ENCODE data around the gene KCNJ6.

Gene KCNJ6

DNA sequence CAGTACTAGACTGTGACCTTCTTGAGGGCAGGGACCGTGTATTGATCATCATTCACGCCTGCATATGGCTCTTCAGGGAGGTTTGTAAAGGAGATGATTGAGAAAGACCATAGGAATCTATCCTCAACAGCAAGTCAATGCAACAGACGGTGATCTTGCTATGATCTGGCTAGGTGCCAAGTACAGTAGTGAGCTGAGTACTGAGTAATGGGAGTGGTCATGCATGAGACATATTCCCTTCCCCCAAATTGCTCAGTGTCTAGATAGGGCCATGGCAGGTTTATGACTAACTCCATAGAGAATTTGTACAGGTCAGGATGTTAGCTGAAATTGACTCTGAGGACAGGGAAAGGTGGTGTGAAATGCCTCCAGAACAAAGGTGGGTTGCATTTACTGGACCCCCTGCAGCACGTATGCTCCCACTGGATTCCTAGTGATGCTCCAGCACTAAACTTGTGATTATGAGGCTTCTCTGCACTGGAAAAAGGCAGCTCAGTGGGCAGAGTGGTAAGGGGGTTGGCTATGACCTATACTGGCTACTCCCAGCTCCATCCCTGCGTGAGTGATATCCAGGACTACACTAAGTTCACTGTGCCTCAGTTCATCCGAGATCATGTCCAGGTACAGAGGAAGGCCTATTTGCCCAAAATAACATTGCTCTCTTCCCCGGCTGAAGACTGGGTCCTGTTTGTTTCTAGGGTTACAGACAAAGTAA, 37.2 kb downstream of the KCNJ6 start:
- Histone ChIP-seq H3K4me2 (ENCODE audit: low read length) (no peak overlapping the region), H3K4me3 (ENCODE audit: low read depth, low read length, poor library complexity, severe bottlenecking) (no peak overlapping the region), H3K4me1 (ENCODE audit: insufficient read depth, low read length, severe bottlenecking) (no peaks in the 10 kb centered on the region), H3K9ac (ENCODE audit: low read length) (no peak overlapping the region), H3K9me3 (ENCODE audit: low read length) (no peaks in the 10 kb centered on the region), H3K9me2 (ENCODE audit: low read depth, low read length) (no peaks in the 10 kb centered on the region), H2AFZ (ENCODE audit: low read length) (no peak overlapping the region), H3K79me2 (ENCODE audit: insufficient read depth, low read length) (no peaks in the 10 kb centered on the region), H3K27ac (ENCODE audit: low read depth, low read length, poor library complexity, severe bottlenecking) (no peak overlapping the region), H3K36me3 (ENCODE audit: insufficient read depth, low read length) (no peaks in the 10 kb centered on the region), H3K27me3 (ENCODE audit: insufficient read depth, low read length) (no peaks in the 10 kb centered on the region), H3F3A (ENCODE audit: insufficient read depth, low read length) (no peaks in the 10 kb centered on the region), H4K20me1 (ENCODE audit: insufficient read depth, low read length) (no peaks in the 10 kb centered on the region)
- TF ChIP-seq EZH2 (IDR thresholded peaks at IDR 0.05; ENCODE audit: borderline replicate concordance, low read length), result no peak
- TF ChIP-seq, protein P1, sequence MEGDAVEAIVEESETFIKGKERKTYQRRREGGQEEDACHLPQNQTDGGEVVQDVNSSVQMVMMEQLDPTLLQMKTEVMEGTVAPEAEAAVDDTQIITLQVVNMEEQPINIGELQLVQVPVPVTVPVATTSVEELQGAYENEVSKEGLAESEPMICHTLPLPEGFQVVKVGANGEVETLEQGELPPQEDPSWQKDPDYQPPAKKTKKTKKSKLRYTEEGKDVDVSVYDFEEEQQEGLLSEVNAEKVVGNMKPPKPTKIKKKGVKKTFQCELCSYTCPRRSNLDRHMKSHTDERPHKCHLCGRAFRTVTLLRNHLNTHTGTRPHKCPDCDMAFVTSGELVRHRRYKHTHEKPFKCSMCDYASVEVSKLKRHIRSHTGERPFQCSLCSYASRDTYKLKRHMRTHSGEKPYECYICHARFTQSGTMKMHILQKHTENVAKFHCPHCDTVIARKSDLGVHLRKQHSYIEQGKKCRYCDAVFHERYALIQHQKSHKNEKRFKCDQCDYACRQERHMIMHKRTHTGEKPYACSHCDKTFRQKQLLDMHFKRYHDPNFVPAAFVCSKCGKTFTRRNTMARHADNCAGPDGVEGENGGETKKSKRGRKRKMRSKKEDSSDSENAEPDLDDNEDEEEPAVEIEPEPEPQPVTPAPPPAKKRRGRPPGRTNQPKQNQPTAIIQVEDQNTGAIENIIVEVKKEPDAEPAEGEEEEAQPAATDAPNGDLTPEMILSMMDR (IDR thresholded peaks at IDR 0.05; ENCODE audit: low read length), result no peak

DNA sequence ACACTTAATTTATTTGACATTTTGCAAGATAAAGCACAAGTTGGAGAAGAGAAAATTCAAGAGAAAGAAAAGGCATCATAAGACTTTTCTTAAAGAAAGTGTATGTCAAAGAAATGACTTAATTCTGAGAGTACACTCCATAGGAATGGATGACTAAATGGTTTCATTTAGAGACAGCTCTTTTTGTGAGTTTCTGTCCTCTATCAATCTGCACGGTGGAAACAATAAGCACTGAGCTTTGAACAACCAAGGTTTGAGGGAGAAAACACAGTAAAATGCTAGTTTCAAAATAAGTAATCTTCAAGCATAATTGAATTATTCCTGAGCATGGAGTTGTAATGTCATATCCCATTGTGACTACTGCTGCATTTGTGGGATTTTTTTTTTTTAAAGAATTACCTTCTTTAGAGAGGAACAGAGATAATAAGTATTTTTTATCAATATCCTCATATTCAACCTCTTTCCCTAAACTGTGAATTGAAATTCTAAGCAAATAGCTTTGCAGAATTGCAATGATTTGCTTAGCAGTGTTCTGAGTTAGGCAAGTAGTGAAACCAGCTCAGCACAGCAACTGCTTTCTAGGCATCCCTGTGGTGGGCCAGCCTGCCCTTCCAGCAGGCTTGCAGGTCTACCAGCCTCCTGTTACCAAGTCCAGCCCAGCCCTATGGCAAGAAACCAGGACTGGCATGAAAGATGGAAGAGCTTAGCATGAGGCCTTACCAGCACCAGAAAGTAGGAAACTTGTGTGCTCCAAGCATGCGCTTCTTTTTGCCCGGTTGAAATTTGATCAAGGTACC, 38.2 kb downstream of the KCNJ6 start:
- no peaks in the 10 kb centered on the region for H3K79me2 ChIP-seq (ENCODE audit: insufficient read depth, low read length)
- no peaks in the 10 kb centered on the region for H3K36me3 ChIP-seq (ENCODE audit: insufficient read depth, low read length)
- H3K27ac ChIP-seq (ENCODE audit: low read depth, low read length, poor library complexity, severe bottlenecking), result no peak overlapping the region
- H2AFZ ChIP-seq (ENCODE audit: low read length), result no peak overlapping the region
- no peak overlapping the region for H3K9ac ChIP-seq (ENCODE audit: low read length)
- H3K9me2 ChIP-seq (ENCODE audit: low read depth, low read length), result no peaks in the 10 kb centered on the region
- no peak overlapping the region for H3K4me3 ChIP-seq (ENCODE audit: low read depth, low read length, poor library complexity, severe bottlenecking)
- H3K4me1 ChIP-seq (ENCODE audit: insufficient read depth, low read length, severe bottlenecking), result no peaks in the 10 kb centered on the region
- TF ChIP-seq, protein P1 (IDR thresholded peaks at IDR 0.05; ENCODE audit: low read length), result no peak
- no peak for TF ChIP-seq EZH2 (IDR thresholded peaks at IDR 0.05; ENCODE audit: borderline replicate concordance, low read length)
- no peaks in the 10 kb centered on the region for H4K20me1 ChIP-seq (ENCODE audit: insufficient read depth, low read length)
- H3K4me2 ChIP-seq (ENCODE audit: low read length), result no peak overlapping the region
- no peaks in the 10 kb centered on the region for H3F3A ChIP-seq (ENCODE audit: insufficient read depth, low read length)
- H3K27me3 ChIP-seq (ENCODE audit: insufficient read depth, low read length), result no peaks in the 10 kb centered on the region
- no peaks in the 10 kb centered on the region for H3K9me3 ChIP-seq (ENCODE audit: low read length)

DNA sequence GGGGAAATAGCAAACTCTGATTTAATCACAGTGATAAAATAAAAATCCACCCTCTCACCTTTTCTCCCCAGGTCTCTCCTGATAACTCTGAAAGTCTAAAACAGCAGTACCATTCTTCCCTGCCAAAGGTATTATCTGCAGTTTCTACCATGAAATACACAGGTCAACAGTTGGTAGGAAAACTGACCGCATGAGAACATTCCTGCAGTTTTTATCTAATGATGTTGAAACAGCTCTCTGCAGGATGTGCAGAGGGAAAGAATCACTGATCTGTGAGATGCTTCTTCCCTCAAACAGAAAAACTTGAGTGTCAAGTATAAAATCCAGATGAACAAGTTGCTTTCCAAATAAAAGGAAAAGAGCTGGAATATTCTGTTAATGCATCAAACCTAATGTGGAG, 39.1 kb downstream of the KCNJ6 start:
- H3K27me3 ChIP-seq (ENCODE audit: insufficient read depth, low read length), result no peaks in the 10 kb centered on the region
- H3F3A ChIP-seq (ENCODE audit: insufficient read depth, low read length), result no peaks in the 10 kb centered on the region
- no peak overlapping the region for H3K4me3 ChIP-seq (ENCODE audit: low read depth, low read length, poor library complexity, severe bottlenecking)
- no peaks in the 10 kb centered on the region for H3K9me3 ChIP-seq (ENCODE audit: low read length)
- H3K9ac ChIP-seq (ENCODE audit: low read length), result no peak overlapping the region
- H3K79me2 ChIP-seq (ENCODE audit: insufficient read depth, low read length), result no peaks in the 10 kb centered on the region
- H3K9me2 ChIP-seq (ENCODE audit: low read depth, low read length), result no peaks in the 10 kb centered on the region
- no peak overlapping the region for H2AFZ ChIP-seq (ENCODE audit: low read length)
- H4K20me1 ChIP-seq (ENCODE audit: insufficient read depth, low read length), result no peaks in the 10 kb centered on the region
- H3K27ac ChIP-seq (ENCODE audit: low read depth, low read length, poor library complexity, severe bottlenecking), result no peak overlapping the region
- H3K36me3 ChIP-seq (ENCODE audit: insufficient read depth, low read length), result no peaks in the 10 kb centered on the region
- TF ChIP-seq, protein P1 (IDR thresholded peaks at IDR 0.05; ENCODE audit: low read length), result no peak
- TF ChIP-seq EZH2 (IDR thresholded peaks at IDR 0.05; ENCODE audit: borderline replicate concordance, low read length), result no peak
- no peak overlapping the region for H3K4me2 ChIP-seq (ENCODE audit: low read length)
- H3K4me1 ChIP-seq (ENCODE audit: insufficient read depth, low read length, severe bottlenecking), result no peaks in the 10 kb centered on the region
